Measurements from ENCODE around the gene KDM1B.

GRCh38 chr6:18122128-18123093 lies 32.8 kb upstream of the KDM1B start, which contains the start of gene NHLRC1:
- TF ChIP-seq POLR2A (IDR thresholded peaks at IDR 0.05): peak in 1 of 4 donors; percentile 80
- TF ChIP-seq CTCF (IDR thresholded peaks at IDR 0.05): peak; percentile 76 to 99 (median 98)

All from upper lobe of left lung (tissue), 4 donors.